NB4 (cell line): ENCODE results near the gene KIFAP3.

Experiments used
- POLR2A ChIP-seq: IDR thresholded peaks from 2 replicates; pipeline ENCODE4 v1.6.1; 2011; ENCODE audit warnings: mild to moderate bottlenecking; ENCODE audit not compliant: insufficient read length; ENCODE audit errors: extremely low read depth
- TF ChIP-seq, protein P1 (sequence below): IDR thresholded peaks from one replicate; pipeline ENCODE4 v1.5.1; 2012; ENCODE audit warnings: low read depth, low read length

- TF ChIP-seq POLR2A = no peak
- TF ChIP-seq, protein P1, sequence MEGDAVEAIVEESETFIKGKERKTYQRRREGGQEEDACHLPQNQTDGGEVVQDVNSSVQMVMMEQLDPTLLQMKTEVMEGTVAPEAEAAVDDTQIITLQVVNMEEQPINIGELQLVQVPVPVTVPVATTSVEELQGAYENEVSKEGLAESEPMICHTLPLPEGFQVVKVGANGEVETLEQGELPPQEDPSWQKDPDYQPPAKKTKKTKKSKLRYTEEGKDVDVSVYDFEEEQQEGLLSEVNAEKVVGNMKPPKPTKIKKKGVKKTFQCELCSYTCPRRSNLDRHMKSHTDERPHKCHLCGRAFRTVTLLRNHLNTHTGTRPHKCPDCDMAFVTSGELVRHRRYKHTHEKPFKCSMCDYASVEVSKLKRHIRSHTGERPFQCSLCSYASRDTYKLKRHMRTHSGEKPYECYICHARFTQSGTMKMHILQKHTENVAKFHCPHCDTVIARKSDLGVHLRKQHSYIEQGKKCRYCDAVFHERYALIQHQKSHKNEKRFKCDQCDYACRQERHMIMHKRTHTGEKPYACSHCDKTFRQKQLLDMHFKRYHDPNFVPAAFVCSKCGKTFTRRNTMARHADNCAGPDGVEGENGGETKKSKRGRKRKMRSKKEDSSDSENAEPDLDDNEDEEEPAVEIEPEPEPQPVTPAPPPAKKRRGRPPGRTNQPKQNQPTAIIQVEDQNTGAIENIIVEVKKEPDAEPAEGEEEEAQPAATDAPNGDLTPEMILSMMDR = no peak
Measured at GRCh38 chr1:170064821-170065220, 9.7 kb downstream of the KIFAP3 start.
